ENCODE results near the gene DIO2. TPM values are rescaled to one million over a fixed set of nuclear protein-coding genes. Genes with fewer than 3 reads are reported as not detected.

DIO2 gene
- total and polyA plus RNA-seq, 2 of the 8 experiments (the other 6 are each of a cell fraction or from before 2014, with no cell fraction given) = 0.03 to 0.65 TPM

DNA sequence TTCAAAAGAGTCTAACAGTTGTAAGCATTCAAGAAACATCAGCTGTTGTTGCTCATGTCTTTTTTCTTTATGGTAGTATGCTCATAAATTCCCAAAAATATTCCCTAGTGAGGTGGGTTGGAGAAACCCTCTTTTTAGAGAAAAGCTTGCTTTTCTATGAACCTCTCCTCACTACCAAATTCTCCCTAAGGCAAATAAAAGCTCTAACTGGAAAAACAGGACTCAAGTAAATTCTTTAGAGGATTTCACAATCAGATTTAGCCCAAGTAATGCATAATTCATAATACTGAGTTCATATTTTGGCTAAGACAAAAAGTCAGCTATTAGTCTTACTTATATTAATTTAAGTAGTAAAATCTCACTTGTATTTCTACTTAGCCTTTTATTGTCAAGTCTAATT lies 59.1 kb downstream of the DIO2 start:
- H2BK120ac ChIP-seq (replicated peaks; ENCODE audit: low read depth, low read length) = no peak overlapping the region
- H3K9me3 ChIP-seq (ENCODE audit: insufficient read depth in 2 of 2, low read depth in 1 of 2, low read length in 1 of 2) = no peaks in the 10 kb centered on the region
- H3K18ac ChIP-seq (ENCODE audit: extremely low read depth, low read length) = no peak overlapping the region
- CTCF ChIA-PET (ENCODE audit: partially characterized antibody) = interaction anchor here (1.3 kb wide), 1 partner anchor 62 kb away, joined by 5 read pairs; no protein-coding TSS in a partner anchor
- FAIRE-seq = no peak
- H2AFZ ChIP-seq (ENCODE audit: low read length) = no peak overlapping the region
- H4K8ac ChIP-seq (ENCODE audit: extremely low read depth, insufficient read depth, low read length) = no peak overlapping the region
- H3K4ac ChIP-seq (replicated peaks; ENCODE audit: insufficient read length, low read depth, low read length) = no peak overlapping the region
- no peak overlapping the region for H3K27ac ChIP-seq (ENCODE audit: low read depth, low read length)
- DNase-seq (ENCODE audit: low read depth in 1 of 2, low spot score in 2 of 2) = no peak
- H4K20me1 ChIP-seq (replicated peaks in 1 of 2; ENCODE audit: control insufficient read depth in 1 of 2, insufficient read depth in 2 of 2, low read length in 2 of 2) = no peaks in the 10 kb centered on the region
- H3K4me1 ChIP-seq (replicated peaks in 1 of 4; ENCODE audit: control insufficient read depth in 3 of 4, insufficient read depth in 4 of 4, low read length in 3 of 4) = no peaks in the 10 kb centered on the region
- no peak overlapping the region for H4K91ac ChIP-seq (replicated peaks; ENCODE audit: insufficient read length, low read length)
- H2AK5ac ChIP-seq (ENCODE audit: low read depth, low read length) = no peak overlapping the region
- no peak overlapping the region for H2BK20ac ChIP-seq (ENCODE audit: low read length)
- POLR2A ChIA-PET (ENCODE audit: partially characterized antibody) = no interaction called here
- H4K5ac ChIP-seq (ENCODE audit: insufficient read length, low read depth, low read length) = no peak overlapping the region
- no peak overlapping the region for H3K14ac ChIP-seq (ENCODE audit: insufficient read length)
- no peaks in the 10 kb centered on the region for H3K36me3 ChIP-seq (ENCODE audit: control insufficient read depth in 2 of 4, insufficient read depth in 4 of 4, low read length in 3 of 4)
- no peaks in the 10 kb centered on the region for H3K79me2 ChIP-seq (ENCODE audit: control insufficient read depth in 1 of 2, insufficient read depth in 2 of 2, low read length in 2 of 2)
- no peak overlapping the region for H3K9ac ChIP-seq (replicated peaks in 1 of 4; ENCODE audit: extremely low read depth in 1 of 4, low read depth in 3 of 4, low read length in 3 of 4)
- H2BK12ac ChIP-seq (ENCODE audit: low read depth, low read length) = no peak overlapping the region
- H3K4me2 ChIP-seq (ENCODE audit: insufficient read depth in 1 of 2, low read depth in 2 of 2, low read length in 2 of 2) = no peak overlapping the region
- H3K23ac ChIP-seq (ENCODE audit: insufficient read length) = no peak overlapping the region
- H3K79me1 ChIP-seq (ENCODE audit: low read depth, low read length) = no peaks in the 10 kb centered on the region
- no peaks in the 10 kb centered on the region for H3K23me2 ChIP-seq (ENCODE audit: low read depth, low read length)
- H2BK5ac ChIP-seq (ENCODE audit: low read depth, low read length) = no peak overlapping the region
- no peak overlapping the region for H3K4me3 ChIP-seq (ENCODE audit: extremely low read depth in 1 of 4, insufficient read depth in 2 of 4, low read depth in 3 of 4, low read length in 4 of 4)
- H3K56ac ChIP-seq (replicated peaks; ENCODE audit: insufficient read length, low read depth, low read length) = no peak overlapping the region
- H3K27me3 ChIP-seq (replicated peaks in 1 of 4; ENCODE audit: control insufficient read depth in 3 of 4, extremely low read depth in 1 of 4, insufficient read depth in 3 of 4, low read length in 3 of 4) = no peaks in the 10 kb centered on the region
- no peak overlapping the region for H2BK15ac ChIP-seq (ENCODE audit: low read length)
- TF ChIP-seq TAF1 (IDR thresholded peaks at IDR 0.05; ENCODE audit: low read depth, low read length) (no peak), HDAC6 (IDR thresholded peaks at IDR 0.05; ENCODE audit: low read depth, low read length) (no peak), NRF1 (IDR thresholded peaks at IDR 0.05; ENCODE audit: low read depth, low read length) (no peak), TCF12 (IDR thresholded peaks at IDR 0.05; ENCODE audit: low read depth, low read length) (no peak), ASH2L (IDR thresholded peaks at IDR 0.05; ENCODE audit: low read length) (no peak), JUND (IDR thresholded peaks at IDR 0.05; ENCODE audit: low read length) (no peak), SP2 (IDR thresholded peaks at IDR 0.05; ENCODE audit: low read length) (no peak)
